ENCODE data around the gene PER1. TPM values are rescaled to one million over a fixed set of nuclear protein-coding genes. Genes with fewer than 3 reads are reported as not detected.

Gene PER1
- total and polyA plus RNA-seq, 9 of the 15 experiments (the other 6 are each of a cell fraction or from before 2014, with no cell fraction given): 0.13 to 26.0 (median 3.4) TPM

- TF ChIP-seq, protein P1, sequence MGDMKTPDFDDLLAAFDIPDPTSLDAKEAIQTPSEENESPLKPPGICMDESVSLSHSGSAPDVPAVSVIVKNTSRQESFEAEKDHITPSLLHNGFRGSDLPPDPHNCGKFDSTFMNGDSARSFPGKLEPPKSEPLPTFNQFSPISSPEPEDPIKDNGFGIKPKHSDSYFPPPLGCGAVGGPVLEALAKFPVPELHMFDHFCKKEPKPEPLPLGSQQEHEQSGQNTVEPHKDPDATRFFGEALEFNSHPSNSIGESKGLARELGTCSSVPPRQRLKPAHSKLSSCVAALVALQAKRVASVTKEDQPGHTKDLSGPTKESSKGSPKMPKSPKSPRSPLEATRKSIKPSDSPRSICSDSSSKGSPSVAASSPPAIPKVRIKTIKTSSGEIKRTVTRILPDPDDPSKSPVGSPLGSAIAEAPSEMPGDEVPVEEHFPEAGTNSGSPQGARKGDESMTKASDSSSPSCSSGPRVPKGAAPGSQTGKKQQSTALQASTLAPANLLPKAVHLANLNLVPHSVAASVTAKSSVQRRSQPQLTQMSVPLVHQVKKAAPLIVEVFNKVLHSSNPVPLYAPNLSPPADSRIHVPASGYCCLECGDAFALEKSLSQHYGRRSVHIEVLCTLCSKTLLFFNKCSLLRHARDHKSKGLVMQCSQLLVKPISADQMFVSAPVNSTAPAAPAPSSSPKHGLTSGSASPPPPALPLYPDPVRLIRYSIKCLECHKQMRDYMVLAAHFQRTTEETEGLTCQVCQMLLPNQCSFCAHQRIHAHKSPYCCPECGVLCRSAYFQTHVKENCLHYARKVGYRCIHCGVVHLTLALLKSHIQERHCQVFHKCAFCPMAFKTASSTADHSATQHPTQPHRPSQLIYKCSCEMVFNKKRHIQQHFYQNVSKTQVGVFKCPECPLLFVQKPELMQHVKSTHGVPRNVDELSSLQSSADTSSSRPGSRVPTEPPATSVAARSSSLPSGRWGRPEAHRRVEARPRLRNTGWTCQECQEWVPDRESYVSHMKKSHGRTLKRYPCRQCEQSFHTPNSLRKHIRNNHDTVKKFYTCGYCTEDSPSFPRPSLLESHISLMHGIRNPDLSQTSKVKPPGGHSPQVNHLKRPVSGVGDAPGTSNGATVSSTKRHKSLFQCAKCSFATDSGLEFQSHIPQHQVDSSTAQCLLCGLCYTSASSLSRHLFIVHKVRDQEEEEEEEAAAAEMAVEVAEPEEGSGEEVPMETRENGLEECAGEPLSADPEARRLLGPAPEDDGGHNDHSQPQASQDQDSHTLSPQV (IDR thresholded peaks at IDR 0.05): no peak
- TF ChIP-seq ZC3H4 (CRISPR knock-in tag; IDR thresholded peaks at IDR 0.05; ENCODE audit: borderline replicate concordance) (no peak), ARID1B (IDR thresholded peaks at IDR 0.05) (peak; percentile 71), L3MBTL2 (IDR thresholded peaks at IDR 0.05) (peak; percentile 81), ILK (tag; IDR thresholded peaks at IDR 0.05; ENCODE audit: borderline replicate concordance, low read depth) (no peak), ZNF354B (CRISPR knock-in tag; IDR thresholded peaks at IDR 0.05) (no peak), GABPB1 (CRISPR knock-in tag; IDR thresholded peaks at IDR 0.05) (no peak), WHSC1 (IDR thresholded peaks at IDR 0.05; ENCODE audit: low read length) (no peak), RBM39 (optimal IDR thresholded peaks at IDR 0.05; ENCODE audit: low read depth, low read length) (no peak), POLR2H (tag; IDR thresholded peaks at IDR 0.05; ENCODE audit: low read depth) (no peak; the same call in none of the 2 replicates), ZKSCAN1 (IDR thresholded peaks at IDR 0.05; ENCODE audit: low read depth, low read length) (no peak), FOXK1 (CRISPR knock-in tag; IDR thresholded peaks at IDR 0.05; ENCODE audit: borderline replicate concordance) (no peak), ZNF668 (CRISPR knock-in tag; IDR thresholded peaks at IDR 0.05) (no peak), NFRKB (IDR thresholded peaks at IDR 0.05; ENCODE audit: low read depth) (no peak), SMARCA4 (IDR thresholded peaks at IDR 0.05) (peak; percentile 78; the same call in 1 of the 2 replicates), TARDBP (IDR thresholded peaks at IDR 0.05) (no peak), ZZZ3 (IDR thresholded peaks at IDR 0.05) (no peak), ZBTB5 (IDR thresholded peaks at IDR 0.05) (no peak)
- TF ChIP-seq, protein P2, sequence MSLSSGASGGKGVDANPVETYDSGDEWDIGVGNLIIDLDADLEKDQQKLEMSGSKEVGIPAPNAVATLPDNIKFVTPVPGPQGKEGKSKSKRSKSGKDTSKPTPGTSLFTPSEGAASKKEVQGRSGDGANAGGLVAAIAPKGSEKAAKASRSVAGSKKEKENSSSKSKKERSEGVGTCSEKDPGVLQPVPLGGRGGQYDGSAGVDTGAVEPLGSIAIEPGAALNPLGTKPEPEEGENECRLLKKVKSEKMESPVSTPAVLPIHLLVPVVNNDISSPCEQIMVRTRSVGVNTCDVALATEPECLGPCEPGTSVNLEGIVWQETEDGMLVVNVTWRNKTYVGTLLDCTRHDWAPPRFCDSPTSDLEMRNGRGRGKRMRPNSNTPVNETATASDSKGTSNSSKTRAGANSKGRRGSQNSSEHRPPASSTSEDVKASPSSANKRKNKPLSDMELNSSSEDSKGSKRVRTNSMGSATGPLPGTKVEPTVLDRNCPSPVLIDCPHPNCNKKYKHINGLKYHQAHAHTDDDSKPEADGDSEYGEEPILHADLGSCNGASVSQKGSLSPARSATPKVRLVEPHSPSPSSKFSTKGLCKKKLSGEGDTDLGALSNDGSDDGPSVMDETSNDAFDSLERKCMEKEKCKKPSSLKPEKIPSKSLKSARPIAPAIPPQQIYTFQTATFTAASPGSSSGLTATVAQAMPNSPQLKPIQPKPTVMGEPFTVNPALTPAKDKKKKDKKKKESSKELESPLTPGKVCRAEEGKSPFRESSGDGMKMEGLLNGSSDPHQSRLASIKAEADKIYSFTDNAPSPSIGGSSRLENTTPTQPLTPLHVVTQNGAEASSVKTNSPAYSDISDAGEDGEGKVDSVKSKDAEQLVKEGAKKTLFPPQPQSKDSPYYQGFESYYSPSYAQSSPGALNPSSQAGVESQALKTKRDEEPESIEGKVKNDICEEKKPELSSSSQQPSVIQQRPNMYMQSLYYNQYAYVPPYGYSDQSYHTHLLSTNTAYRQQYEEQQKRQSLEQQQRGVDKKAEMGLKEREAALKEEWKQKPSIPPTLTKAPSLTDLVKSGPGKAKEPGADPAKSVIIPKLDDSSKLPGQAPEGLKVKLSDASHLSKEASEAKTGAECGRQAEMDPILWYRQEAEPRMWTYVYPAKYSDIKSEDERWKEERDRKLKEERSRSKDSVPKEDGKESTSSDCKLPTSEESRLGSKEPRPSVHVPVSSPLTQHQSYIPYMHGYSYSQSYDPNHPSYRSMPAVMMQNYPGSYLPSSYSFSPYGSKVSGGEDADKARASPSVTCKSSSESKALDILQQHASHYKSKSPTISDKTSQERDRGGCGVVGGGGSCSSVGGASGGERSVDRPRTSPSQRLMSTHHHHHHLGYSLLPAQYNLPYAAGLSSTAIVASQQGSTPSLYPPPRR (CRISPR knock-in tag; IDR thresholded peaks at IDR 0.05; ENCODE audit: borderline replicate concordance): no peak
These were observed 40.0 kb upstream of the PER1 start (continued) for GRCh38 chr17:8192070-8192815.

All from K562 (cell line).